GF-D8 (cell line): ENCODE data around the gene LCN2.

Source experiments
- DNase-seq: peaks from one replicate; lab custom pipeline; 2025; lab: John Stamatoyannopoulos, UW

Gene LCN2

GRCh38 chr9:128201441-128202369 is 52.5 kb downstream of the LCN2 start:
- no peak for DNase-seq

- no peak for DNase-seq
Observed at GRCh38 chr9:128202648-128203023, 53.4 kb downstream of the LCN2 start.
